GM18868 (cell line): ENCODE data around the gene CXorf49B.

ENCODE experiments used
- ATAC-seq: cut with Tn5 transposase; IDR thresholded peaks from one replicate; pipeline ENCODE4 v1.9.1; 2021; ENCODE audit warnings: mild to moderate bottlenecking, moderate library complexity; ENCODE audit not compliant: unreplicated experiment

CXorf49B gene

GRCh38 chrX:71815121-71815905 lies 52.2 kb downstream of the CXorf49B start:
- ATAC-seq, result no peak

DNA sequence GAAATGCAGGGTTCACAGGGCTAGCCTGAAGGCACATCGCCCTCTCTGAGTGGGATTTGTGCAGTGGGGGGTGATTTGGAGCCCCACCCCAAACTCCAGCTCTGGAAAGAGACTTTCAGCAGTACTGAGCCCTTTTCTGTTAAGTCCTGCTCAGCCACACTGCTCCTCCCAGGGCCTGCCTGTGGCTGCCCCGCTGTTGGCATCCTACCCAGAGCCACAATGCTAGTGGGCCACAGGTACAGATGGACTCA lies 52.7 kb downstream of the CXorf49B start:
- no peak for ATAC-seq
